NCI-H82 (cell line): ENCODE data around the gene GALR3.

Experiments used
- DNase-seq: peaks from one replicate; lab custom pipeline; 2025; lab: John Stamatoyannopoulos, UW

GALR3 gene

GRCh38 chr22:37803639-37804351, 19.4 kb upstream of the GALR3 start:
- DNase-seq = no peak

DNA sequence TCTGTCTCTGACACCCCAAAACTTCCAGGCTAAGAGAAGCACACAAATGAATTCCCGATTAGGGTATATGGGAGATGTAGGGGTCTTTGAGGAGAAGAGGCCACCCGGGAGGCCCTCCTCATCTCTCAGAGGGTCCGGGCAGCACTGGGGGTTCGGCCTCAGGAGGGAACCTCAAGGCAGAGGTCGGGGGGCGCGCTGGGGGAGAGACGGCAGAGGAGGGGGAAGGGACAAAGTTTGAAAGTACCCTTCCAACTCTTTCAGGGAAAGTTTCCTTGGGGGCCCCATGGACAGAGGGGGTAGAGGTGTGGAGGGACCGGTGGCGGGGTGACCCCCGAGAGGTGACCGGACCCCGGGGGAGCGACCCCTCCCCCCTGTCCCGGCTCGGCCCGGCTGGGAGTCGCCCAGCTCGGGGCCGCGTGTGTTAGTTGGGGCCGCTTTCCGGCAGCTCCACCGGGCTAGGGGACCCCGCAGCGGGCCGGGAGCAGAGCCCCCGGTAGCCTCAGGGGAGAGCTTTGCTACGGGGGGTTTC, 18.8 kb upstream of the GALR3 start:
- DNase-seq = no peak

GRCh38 chr22:37804881-37805809, 18.0 kb upstream of the GALR3 start:
- peak; percentile 85 for DNase-seq

DNA sequence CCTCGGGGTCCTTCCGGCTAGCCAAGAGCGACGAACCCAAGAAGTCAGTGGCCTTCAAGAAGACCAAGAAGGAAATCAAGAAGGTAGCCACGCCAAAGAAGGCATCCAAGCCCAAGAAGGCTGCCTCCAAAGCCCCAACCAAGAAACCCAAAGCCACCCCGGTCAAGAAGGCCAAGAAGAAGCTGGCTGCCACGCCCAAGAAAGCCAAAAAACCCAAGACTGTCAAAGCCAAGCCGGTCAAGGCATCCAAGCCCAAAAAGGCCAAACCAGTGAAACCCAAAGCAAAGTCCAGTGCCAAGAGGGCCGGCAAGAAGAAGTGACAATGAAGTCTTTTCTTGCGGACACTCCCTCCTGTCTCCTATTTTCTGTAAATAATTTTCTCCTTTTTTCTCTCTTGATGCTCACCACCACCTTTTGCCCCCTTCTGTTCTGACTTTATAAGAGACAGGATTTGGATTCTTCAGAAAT, 17.3 kb upstream of the GALR3 start:
- no peak for DNase-seq

DNA sequence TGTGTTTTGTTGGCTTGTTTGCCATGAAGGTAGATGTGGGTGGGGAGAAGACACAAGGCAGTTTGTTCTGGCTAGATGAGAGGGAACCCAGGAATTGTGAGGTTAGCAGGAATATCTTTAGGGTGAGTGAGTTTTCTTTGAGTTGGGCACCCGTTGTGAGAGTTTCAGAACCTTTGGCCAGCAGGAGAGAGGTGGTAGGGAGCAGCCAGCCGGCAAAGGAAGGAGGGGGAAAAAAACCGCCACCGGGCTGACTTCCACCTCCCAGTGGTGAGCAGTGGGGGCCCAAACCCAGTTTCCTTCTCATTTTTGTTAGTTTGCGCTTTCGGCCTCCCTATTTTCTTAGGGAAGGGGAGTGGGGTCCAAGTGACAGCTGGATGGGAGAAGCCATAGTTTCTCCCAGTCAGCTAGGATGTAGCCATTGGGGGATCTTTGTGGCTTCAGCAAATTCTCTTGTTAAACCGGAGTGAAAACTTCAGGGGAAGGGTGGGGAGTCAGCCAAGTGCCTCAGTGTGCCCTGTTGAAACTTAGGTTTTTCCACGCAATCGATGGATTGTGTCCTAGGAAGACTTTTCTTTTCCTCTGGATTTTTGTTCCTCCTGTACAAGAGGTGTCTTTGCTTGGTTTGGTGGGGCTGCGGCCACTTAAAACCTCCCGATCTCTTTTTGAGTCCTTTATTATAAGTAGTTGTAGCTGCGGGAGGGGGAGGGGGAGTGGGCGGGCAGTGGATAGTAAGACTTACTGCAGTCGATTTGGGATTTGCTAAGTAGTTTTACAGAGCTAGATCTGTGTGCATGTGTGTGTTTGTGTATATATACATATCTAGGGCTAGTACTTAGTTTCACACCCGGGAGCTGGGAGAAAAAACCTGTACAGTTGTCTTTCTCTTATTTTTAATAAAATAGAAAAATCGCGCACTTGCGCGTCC, 16.5 kb upstream of the GALR3 start:
- DNase-seq = peak; percentile 47

DNA sequence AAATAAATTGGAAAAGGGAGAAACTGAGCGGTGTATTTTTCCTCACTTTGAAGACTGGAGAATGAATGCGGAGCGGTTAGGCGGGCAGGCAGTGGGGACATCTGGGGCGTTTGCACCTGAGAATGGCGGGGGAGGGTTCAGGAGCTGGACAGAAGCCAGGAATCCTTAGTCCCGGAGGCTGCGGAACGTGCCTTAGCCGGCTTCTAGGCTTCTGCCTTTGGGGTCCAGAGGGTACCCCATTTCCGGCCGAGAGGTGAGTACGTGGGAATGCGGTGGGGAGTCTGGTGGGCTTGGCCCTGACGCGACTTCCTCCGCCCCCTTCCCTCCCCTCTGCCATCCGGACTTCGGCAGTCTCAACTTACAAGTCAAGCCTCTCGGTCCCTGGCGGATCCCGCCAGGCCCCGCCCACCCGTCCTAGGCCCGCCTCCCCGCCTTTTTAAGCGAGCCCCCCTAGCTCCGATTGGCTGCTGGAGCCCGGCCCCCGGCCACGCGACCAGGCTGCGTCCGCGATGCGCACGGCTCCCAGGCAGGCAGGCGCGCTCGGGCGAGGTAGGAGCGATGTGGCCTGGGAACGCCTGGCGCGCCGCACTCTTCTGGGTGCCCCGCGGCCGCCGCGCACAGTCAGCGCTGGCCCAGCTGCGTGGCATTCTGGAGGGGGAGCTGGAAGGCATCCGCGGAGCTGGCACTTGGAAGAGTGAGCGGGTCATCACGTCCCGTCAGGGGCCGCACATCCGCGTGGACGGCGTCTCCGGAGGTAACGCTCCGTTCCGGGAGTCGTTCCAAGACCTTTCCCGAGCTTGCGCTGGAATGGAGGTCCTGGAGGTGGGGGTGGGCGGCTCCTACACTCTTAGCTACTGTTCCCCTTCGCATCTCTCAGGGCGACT, 15.5 kb upstream of the GALR3 start, which contains the start of gene GCAT:
GCAT (plus strand) TSS at position 525 of the 884 bp plus-strand sequence; CDS start at position 559, 34 bp downstream.
- DNase-seq = peak; percentile 96

DNA sequence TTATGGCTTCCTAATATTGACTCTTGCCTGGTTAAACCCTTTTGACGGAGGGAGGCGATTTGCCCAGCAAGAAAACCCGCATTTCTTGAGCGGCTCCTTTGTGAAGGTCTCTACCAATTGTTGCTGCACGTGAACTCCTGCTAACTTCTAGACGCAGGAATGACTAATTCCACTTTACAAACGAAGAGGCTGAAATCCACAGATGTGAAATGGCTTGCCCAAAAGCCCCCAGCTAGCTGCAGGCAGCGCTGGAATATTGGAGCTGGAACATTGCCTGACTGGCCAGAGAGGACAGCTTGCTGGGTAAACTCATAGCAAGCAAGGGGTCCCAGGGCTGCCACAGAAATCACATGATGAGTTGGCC, 14.9 kb upstream of the GALR3 start:
- no peak for DNase-seq

DNA sequence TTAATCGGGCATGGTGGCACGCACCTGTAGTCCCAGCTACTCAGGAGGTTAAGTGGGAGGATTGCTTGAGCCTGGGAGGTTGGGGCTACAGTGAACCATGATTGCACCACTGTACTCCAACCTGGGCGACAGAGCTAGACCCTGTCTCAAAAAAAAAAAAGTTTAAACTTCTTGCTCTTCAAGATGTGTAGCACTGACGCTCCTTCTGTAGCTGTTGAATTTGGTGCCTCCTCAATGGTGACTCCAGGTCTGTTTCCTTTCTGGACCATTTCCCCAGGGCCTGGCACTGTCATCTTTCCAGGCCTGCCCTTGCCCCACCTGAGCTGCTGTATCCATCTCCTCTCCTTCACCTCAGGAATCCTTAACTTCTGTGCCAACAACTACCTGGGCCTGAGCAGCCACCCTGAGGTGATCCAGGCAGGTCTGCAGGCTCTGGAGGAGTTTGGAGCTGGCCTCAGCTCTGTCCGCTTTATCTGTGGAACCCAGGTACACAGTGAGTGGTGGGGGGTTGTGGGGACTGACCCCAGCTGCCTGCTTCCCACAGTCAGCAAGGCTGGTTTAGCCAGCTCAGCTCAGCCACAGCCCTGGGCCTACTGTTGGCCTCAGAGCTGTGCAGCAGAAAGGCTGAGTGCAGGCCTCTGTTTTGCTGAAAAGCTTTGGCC, 13.4 kb upstream of the GALR3 start:
- no peak for DNase-seq

- DNase-seq = no peak
Measured at GRCh38 chr22:37811867-37812266, 11.3 kb upstream of the GALR3 start.

- no peak for DNase-seq
Measured at GRCh38 chr22:37812869-37813678, 10.1 kb upstream of the GALR3 start.

DNA sequence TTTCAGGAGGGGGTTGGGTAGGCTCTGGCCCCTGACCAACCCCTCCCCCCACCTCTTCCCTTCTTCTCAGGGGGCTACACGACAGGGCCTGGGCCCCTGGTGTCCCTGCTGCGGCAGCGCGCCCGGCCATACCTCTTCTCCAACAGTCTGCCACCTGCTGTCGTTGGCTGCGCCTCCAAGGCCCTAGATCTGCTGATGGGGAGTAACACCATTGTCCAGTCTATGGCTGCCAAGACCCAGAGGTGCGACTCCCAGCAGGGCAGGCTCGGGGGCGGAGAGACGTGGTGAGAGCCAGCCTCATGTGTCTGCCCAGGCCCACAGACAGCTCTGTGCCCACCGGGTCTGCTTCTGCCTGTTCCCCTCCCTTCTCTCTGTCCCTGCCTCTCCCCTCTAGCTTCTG, 7.6 kb upstream of the GALR3 start:
- no peak for DNase-seq

- DNase-seq = no peak
Measured at GRCh38 chr22:37816543-37817180, 6.5 kb upstream of the GALR3 start.

DNA sequence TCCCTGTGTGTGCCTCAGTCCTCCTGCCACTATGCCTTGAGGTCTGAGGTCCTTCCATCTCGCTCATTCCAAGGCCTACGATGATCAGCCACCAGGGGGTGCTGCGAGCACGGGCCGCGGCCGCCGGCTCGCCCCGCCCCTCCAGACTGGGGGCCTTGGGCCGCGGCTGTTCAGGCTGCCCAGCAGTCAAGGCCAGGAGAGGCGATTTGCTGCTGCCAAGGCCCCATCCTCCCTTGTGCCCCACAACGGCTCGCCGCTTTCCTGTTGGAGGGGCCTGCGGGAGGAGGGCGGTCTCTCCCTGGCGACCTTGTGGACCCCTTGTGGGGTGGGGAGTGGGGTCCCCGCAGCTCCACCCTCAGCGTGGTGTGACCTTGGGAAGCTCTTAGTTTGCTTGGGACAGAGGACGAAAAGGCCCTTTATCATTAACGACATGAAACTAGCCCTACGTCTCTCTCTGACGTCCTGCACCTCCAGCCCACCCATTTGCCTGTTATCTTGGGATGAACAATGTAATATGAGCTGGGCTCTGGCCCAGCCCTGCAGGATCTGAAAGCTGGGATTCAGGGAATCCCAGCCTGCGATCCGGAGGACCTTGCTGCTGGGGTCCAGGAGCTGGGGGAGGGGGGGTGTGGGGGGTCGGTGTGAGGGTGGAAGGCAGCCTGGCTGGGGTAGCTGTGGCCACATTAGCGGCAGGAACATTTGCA, 5.3 kb upstream of the GALR3 start:
- peak; percentile 79 for DNase-seq

GRCh38 chr22:37818409-37819104, 4.6 kb upstream of the GALR3 start:
- no peak for DNase-seq

- no peak for DNase-seq
Measured at GRCh38 chr22:37819105-37819433, 4.1 kb upstream of the GALR3 start.

GRCh38 chr22:37820350-37820749, 2.8 kb upstream of the GALR3 start:
- no peak for DNase-seq

GRCh38 chr22:37822079-37822833, 926 bp upstream of the GALR3 start:
- DNase-seq = no peak
